GM18907 (cell line): ENCODE measurements around the gene HYAL4.
"Not testable (repeated sequence)": the region's sequence is repeated elsewhere in the genome, so short reads cannot be mapped to it uniquely, and the experiment has no call there.

Source experiments
- ATAC-seq: cut with Tn5 transposase; IDR thresholded peaks from one replicate; pipeline ENCODE4 v1.9.1; 2021; ENCODE audit warnings: mild to moderate bottlenecking, moderate library complexity; ENCODE audit not compliant: unreplicated experiment

Gene HYAL4

DNA sequence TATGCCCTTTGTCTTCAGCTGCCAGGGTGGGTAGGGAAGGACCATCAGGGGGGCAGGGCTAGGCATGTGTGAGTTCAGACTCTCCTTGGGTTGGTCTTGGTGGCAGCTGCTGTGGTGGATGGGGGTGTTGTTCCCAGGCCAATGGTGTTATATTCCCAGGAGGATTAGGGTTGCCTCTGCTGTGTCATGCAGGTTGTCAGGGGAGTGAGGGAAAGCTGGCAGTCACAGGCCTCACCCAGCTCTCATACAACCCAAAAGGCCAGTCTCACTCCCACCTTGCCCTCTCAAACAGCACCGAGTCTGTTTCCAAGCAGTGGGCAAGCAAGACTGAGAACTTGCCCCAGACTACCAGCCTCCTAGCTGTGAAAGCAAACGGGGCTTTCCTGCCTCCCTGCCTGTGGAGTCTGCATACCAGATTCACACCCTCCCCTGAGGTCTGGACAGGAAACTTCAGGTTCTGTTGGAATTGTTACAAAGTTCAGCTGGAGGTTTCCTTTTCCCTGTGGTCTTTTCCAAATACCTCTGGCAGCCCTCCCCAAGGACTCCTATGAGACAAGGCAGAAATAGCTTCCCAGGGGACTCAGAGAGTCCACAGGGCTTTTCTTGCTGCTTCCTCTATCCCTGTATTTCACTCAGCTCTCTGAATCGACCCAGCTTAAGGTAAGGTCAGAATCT lies 1.4 kb downstream of the HYAL4 start:
- ATAC-seq: no peak

DNA sequence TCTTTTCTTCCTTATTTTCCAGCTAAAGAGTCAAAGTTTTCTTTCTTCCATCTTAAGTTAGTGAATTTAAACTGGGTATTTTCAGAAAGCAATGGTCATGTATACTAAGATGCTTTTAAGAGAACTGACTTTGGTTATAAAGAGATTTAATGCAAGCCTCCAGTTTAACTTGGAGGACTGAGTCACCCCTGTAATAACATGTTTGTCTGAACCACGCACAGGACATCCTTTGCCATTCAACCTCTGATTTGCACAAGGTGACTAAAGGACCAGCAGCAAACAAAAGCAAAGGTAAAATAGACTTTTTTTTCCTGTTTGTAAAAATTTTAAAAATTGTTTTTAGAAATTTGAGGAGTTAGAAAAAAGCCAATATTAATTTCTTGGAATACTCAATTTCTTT lies 2.9 kb downstream of the HYAL4 start:
- no peak for ATAC-seq

DNA sequence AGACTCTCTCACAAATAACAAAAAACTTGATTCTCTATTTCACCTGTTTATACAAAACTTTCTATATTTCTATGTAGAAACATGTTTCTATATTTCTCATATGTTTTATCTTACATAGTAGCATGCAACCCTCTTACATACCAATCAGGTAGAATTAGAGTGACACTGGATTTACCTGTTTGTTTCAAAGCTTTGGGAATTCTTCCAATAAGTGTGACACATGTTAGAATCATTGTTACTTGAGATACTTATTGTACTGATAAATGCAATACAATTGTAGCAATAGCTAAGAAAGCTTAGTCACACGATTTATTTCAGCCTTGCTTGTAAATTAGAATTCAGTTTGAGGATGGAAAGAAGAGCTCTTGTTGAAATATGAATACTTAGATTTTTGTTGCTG lies 4.9 kb downstream of the HYAL4 start:
- no peak for ATAC-seq

DNA sequence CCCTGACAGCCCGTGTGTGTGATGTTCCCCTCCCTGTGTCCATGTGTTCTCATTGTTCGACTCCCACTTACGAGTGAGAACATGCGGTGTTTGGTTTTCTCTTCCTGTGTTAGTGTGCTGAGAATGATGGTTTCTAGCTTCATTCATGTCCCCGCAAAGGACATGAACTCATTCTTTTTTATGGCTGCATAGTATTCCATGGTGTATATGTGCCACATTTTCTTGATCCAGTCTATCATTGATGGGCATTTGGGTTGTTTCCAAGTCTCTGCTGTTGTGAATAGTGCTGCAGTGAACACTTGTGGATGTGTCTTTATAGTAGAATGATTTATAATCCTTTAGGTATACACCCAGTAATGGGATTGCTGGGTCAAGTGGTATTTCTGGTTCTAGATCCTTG lies 6.4 kb downstream of the HYAL4 start:
- ATAC-seq: not testable (repeated sequence)

GRCh38 chr7:123854291-123854690 lies 9.3 kb downstream of the HYAL4 start:
- not testable (repeated sequence) for ATAC-seq

DNA sequence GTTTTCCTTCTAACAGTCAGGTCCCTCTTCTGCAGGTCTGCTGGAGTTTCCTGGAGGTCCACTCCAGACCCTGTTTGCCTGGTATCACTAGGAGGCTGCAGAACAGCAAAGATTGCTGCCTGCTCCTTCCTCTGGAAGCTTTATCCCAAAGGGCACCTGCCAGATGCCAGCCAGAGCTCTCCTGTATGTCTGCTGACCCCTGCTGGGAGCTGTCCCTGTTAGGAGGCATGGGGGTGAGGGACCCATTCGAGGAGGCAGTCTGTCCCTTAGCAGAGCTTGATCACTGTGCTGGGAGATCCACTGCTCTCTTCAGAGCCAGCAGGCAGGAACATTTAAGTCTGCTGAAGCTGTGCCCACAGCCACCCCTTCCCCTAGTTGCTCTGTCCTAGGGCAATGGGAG lies 11.5 kb downstream of the HYAL4 start:
- not testable (repeated sequence) for ATAC-seq

DNA sequence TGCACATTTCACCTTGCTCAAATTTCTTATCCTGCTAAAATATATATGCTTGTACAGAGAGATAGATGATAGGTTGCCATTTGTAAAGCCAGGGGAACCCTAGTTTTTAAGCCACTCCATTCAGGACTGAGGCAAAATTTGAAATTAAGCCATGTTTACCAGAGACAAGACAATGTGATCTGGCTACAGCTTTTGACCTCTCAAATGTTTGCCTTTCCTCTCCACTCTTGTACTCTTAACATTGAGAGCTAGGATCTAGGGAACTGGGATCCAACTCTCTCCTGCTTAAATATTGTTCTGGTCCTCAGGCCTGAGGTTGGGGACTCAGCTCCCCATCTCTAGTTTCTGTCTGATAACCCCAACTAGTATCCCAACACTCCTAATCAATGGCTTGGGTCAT lies 15.9 kb downstream of the HYAL4 start:
- no peak for ATAC-seq

- no peak for ATAC-seq
Measured at GRCh38 chr7:123862775-123863174, 17.8 kb downstream of the HYAL4 start.

DNA sequence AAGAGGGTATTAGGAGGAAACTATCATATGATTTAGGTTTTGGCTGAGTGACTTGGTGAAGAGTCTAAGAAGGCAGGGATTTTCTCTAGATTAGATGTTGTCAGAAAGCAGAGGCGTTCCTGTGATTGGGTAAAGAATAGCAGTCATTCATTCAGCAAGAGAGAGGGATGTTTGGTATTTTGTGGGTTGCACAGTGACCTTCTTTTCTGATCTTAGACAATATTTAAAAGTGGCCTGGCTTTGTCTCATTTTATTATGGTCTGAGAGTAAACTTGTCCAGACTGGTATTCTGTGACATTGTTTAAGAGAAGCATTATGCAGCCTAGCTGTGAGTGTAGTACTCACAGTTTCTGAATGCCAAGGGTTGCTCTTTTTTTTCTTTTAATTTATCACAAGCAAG lies 18.5 kb downstream of the HYAL4 start:
- ATAC-seq: no peak

DNA sequence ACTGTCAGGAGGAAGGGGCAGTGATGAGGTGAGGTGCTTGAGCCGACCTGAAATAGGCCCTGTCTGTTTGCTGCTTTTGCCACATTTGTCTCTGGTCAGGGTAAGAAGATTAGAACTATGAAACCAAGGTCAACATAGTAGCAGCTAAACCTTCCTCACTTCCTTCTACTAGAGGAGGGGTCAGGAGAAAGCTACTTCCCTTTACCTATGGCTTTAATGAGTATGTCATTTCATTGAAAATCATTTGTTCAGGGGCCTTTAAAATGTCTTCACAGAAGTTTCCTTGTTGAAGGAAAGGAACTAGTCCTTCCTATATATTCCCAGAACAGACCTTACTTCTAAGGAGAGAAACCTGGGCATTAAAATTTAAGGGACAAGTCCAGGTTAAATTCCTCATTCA lies 19.0 kb downstream of the HYAL4 start:
- no peak for ATAC-seq

DNA sequence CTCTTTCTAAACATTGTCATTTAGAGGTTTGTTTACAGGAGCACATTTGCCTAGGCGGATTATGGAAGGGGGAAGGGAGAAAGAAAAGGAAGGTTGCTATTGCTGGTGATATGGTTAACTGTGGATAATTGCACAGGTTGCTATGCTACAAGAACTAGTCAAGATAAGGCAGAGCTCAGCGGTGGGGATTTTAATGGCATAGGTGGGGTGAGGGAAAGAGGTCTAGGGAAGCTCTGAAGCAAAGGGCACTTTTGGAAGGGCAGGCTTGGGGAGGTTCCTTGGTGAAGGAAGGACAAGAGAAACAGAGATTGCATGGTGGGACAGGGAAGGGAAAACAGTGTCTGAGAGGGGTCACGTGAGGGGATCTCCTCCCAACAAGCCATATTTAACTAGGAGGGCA lies 19.5 kb downstream of the HYAL4 start:
- no peak for ATAC-seq

- no peak for ATAC-seq
Measured at GRCh38 chr7:123864966-123865365, 20.0 kb downstream of the HYAL4 start.

DNA sequence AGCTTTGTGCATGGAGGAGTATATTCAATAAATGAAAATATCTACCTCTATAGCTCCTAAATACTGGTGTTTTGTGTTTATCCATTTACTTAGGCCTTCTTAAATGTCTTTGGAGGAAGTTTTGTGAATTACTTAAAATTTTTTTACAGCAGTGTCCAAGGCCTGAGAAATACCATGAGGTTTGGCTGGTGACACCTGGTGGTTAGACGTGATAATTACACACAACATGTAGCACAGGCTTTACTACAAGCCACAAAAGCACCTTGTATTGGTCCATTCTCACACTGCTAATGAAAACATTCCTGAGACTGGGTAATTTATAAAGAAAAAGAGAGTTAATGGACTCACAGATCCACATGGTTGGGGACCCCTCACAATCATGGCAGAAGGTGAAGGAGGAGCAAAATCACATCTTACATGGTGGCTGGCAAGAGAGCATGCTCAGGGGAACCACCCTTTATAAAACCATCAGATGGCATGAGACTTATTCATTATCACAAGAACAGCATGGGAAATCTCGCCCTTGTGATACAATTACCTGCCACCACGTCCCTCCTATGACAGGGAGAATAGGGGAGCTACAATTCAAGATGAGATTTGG lies 20.6 kb downstream of the HYAL4 start:
- peak; percentile 95 for ATAC-seq

GRCh38 chr7:123867225-123867624 lies 22.3 kb downstream of the HYAL4 start:
- no peak for ATAC-seq

DNA sequence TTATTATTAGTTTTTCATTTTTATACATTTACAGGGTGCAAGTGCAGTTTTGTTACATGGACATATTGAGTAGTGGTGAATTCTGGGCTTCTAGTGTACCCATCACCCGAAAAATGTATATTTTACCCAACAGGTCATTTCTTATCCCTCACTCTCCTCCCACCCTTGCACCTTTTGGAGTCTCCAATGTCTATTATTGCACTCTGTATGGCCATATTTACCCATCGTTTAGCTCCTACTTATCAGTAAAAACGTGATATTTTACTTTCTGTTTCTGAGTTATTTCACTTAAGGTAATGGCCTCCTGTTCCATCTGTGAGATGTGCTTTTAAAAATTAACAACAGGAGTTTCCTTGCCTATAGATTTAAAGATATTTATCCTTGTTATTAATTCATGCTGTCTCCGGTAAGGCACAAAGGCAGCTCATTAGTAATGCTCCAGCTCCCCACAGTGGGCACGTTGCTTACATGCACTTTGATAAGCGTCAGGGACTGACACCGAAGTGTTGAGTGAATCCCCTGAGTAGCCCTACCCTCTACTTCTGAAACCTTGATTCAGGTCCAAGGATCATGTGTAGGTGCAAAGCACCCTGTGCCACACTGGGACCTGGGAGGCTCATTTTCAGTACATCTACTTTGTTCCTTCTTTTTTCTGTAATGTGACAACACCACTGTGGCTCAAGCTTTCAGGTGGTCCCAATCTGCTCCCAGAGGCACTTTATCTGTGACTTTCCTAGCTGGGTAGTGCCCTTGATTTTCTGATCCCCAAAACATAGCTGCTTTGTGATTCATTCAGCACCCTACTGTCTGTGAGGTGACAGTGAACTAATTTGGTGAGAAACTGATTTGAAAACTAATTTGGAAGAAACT lies 27.3 kb downstream of the HYAL4 start:
- peak; percentile 93 for ATAC-seq

DNA sequence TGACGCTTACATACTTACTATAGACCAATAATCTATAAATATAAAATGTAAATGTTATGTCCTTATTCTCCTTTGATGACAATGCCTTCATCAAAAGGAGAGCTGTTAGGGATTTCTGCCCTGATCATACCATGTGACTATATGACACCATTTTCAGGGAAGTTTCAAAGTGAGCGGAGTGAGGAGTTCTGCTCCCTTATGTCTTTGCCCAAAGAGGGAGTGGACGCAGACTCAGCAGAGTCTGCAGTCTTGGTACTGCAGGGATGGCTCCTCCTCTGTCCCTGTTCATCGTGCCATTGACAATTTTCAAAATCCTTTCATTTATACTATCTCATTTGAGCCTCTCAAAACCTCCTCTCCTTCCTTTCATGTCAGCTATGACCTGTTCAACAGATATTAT lies 27.9 kb downstream of the HYAL4 start:
- ATAC-seq: no peak

- no peak for ATAC-seq
Measured at GRCh38 chr7:123876557-123877256, 31.7 kb downstream of the HYAL4 start.

GRCh38 chr7:123879628-123880027 lies 34.7 kb downstream of the HYAL4 start:
- ATAC-seq: no peak

- ATAC-seq: no peak
Measured at GRCh38 chr7:123881300-123881699, 36.3 kb downstream of the HYAL4 start.

DNA sequence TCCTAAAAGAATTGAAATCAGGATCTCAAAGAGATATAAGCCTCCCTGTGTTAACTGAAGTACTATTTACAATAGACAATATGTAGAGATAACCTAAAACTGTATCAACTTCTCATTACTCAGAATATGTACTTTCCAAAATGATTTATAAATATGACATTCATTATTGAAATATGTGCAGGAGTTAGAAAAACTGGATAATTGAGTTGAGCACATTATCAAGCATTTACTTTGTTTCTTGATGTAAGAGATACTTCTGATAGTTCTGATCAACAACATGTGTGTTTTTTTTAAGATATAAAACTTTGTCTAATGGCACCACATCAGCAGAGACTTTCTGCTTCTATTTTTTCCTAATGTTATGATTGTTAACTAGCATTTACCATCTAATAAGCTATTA lies 38.2 kb downstream of the HYAL4 start:
- ATAC-seq: no peak

- ATAC-seq: no peak
Measured at GRCh38 chr7:123888192-123888591, 43.2 kb downstream of the HYAL4 start.
